GM18861 (cell line): Measurements from ENCODE around the gene ZNF407.
A peak's percentile ranks its signal among the peaks of the same experiment; 100 is the strongest.

Experiments
- ATAC-seq: cut with Tn5 transposase; IDR thresholded peaks from one replicate; pipeline ENCODE4 v1.9.1; 2021; ENCODE audit not compliant: unreplicated experiment

Gene ZNF407

GRCh38 chr18:74715865-74716712, 118.4 kb downstream of the ZNF407 start:
- ATAC-seq: no peak

GRCh38 chr18:74718312-74718711, 120.6 kb downstream of the ZNF407 start:
- ATAC-seq: no peak

- ATAC-seq: no peak
These were observed 124.6 kb downstream of the ZNF407 start for GRCh38 chr18:74722237-74722636.

- ATAC-seq: no peak
These were observed 126.5 kb downstream of the ZNF407 start for GRCh38 chr18:74724186-74724585.

- ATAC-seq: no peak
These were observed 128.0 kb downstream of the ZNF407 start for GRCh38 chr18:74725690-74726089.

- ATAC-seq: no peak
These were observed 130.9 kb downstream of the ZNF407 start for GRCh38 chr18:74728586-74728985.

GRCh38 chr18:74731097-74731496, 133.4 kb downstream of the ZNF407 start:
- ATAC-seq: no peak

GRCh38 chr18:74732380-74732779, 134.7 kb downstream of the ZNF407 start:
- ATAC-seq: no peak

- ATAC-seq: no peak
These were observed 135.9 kb downstream of the ZNF407 start for GRCh38 chr18:74733598-74733997.

GRCh38 chr18:74734013-74734444, 136.4 kb downstream of the ZNF407 start:
- no peak for ATAC-seq

- no peak for ATAC-seq
These were observed 142.3 kb downstream of the ZNF407 start for GRCh38 chr18:74739926-74740325.

GRCh38 chr18:74742573-74743243, 145.0 kb downstream of the ZNF407 start:
- no peak for ATAC-seq

- ATAC-seq: no peak
These were observed 148.1 kb downstream of the ZNF407 start for GRCh38 chr18:74745633-74746403.

- ATAC-seq: no peak
These were observed 151.1 kb downstream of the ZNF407 start for GRCh38 chr18:74748809-74749208.

- no peak for ATAC-seq
These were observed 161.3 kb downstream of the ZNF407 start for GRCh38 chr18:74758995-74759394.

GRCh38 chr18:74760026-74760425, 162.4 kb downstream of the ZNF407 start:
- ATAC-seq: no peak

- no peak for ATAC-seq
These were observed 162.8 kb downstream of the ZNF407 start for GRCh38 chr18:74760436-74760835.

- no peak for ATAC-seq
These were observed 168.6 kb downstream of the ZNF407 start for GRCh38 chr18:74766251-74766650.

- no peak for ATAC-seq
These were observed 170.4 kb downstream of the ZNF407 start for GRCh38 chr18:74768096-74768495.

GRCh38 chr18:74773171-74773624, 175.5 kb downstream of the ZNF407 start:
- ATAC-seq: peak; percentile 76

- ATAC-seq: no peak
These were observed 176.8 kb downstream of the ZNF407 start for GRCh38 chr18:74774486-74774885.
